NCI-H1092 treated with DMSO at 0.1 percent for 48 hours (cell line): Measurements from ENCODE around the gene RAB3IL1.

Source experiments
- DNase-seq: peaks from one replicate; lab custom pipeline; 2025; lab: John Stamatoyannopoulos, UW

The RAB3IL1 gene

DNA sequence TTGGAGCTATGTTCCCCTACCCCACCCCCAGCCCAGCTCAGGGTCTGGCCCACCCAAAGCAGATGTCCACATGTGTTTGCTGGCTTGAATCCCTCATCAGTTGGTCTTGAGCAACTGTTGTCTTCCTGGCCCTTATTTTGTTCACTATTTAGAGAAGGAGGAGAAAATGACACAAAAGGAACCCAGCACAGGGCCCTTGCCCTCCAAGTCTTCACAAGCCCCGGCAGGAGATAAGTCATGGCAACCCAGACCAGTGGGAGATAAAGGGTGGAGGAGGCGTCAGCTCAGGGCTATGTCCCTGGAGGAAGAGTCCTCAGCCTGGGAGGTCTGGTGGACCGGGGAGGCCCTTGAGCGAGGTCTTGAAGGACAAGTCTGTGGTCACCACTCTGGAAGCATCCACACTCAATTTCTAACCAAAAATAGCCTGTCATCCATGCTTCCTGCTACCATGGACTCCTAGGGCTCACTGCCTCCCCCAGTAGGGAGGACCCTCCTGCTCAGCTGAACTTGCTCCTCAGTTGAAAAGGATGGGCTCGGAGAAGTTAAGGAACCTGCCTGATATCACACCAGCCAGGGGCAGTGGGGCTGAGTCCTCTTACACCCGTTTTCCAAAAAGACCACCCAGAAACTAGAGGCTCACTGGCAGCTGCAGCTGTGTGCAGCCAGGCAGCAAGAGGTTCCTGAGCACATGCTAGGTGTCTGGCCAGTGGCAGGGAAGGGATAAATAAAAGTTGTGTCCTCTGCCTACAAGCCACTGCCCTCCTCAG, 1.8 kb upstream of the RAB3IL1 start:
- no peak for DNase-seq

DNA sequence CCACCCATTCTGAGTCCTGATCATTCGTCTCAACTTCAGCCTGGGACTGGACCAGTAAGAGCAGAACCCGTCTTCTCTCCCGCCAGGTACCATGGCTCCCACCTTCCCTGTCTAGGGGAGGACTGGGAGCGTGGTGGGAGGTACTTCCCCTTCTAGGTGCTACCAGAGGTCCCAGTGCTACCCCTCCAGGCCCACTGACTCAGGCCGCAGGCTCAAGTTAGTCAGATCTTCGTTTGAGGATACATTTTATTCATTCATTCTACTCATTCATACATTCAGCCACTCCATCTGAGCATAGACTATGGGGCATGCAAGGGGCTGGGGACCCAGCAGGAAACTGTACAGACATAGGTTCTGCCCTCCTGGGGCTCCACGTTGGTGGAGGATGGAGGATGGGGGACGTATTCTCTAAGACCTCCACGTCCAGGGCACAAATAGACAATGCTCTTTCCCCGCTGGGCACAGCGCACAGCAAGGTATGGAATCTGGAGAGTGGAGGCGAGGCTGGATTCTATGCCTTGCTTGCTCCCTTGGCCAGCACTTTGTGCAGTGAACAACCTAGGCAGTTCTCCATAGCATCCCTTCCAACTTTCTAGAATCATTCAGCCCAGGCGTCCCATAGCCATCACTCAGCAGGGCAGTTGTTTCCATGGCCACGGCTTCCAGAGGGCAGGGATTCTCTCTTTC, 1.0 kb upstream of the RAB3IL1 start:
- DNase-seq, result no peak

DNA sequence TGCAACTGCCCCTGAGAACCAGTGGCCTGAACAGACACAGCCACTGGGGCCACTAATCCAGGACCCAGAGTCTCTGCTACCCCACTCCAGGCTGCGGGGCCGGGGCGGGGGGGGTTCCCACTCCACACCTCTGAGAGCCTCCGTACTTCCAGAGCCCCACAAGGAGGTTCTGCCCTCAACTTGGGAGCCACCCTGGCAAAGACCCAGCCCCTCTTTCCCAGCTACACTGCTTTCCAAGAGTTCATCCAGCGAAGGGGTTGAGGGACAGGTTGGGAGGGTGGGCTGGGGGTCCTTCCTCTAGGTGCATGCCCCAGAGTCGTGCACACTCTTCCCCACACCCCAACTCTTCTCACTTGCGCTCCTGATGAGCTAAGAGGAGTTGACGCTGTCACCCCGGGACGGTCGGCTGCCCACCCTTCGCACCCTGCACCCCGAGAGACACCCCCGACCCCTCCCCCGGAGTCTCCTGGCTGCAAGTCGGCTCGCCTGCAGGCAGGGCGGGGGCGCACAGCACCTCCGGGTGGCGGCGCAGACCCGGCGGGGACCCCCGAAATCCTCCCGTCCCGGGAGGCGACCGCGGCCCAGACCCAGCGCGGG, 531 bp downstream of the RAB3IL1 start:
- DNase-seq, result no peak

DNA sequence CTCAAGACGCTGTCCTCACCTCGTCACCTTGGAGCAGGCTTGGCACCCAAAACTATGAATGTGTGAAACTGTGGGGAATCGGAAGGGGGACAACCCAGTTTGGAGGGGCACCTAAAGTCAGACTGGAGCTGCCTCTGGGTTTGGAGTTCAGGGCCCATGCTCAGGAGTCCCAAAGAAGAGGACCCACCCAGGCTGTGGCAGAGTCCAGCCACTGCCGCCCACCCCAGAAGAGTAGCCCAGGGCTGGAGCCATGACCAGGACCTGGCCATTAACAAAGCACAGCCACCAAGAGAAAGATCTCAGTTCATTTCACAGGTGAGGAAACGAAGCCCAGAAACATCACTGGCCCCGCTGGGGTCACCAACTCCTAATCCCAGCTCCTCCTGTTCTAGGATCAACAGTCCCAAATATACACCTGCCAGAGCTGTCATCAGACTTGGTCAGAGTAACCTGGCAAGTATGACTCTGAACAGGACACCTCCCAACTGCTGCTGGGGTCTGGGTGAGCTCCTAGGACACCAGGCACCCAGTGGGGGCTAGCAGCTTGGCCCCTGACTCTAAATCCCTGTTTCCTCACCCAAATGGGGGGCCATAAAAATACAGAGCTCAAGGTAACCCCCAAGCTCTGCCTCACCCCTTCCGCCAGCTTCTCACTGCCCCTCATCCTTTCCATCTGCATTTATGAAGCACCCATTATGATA, 2.7 kb downstream of the RAB3IL1 start:
- DNase-seq, result no peak

DNA sequence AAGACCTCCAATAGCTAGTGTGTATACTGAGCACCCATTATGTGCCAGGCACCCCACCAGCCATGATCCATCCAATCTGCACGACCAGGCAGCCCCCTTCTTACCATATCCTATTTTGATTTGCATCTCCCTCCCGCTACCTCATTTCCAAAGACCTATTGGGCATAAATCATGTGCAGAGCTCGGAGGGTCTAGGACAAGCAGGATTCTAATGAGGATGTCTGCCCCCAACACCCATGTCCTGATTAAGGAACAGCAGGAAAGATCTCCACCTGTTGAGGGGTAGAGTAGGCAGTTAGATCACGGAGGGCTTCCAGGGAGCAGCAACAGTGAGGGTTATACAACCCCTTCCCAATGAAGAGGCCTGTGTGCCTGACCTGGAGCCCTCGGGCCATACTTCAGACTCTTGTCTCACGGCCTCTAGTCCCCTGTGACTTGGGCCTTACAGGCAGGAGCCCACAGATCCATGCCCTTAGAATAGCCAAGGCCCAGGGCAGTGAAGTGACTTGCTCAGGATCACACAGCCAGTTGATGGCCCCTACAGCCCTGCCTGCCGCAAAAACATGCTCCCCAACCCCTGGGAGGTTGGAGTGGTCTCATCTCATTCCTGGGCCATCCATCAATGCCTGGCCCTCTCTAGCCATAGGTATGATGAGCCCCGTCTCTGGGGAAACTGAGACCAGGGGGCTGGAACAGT, 3.5 kb downstream of the RAB3IL1 start:
- no peak for DNase-seq

DNA sequence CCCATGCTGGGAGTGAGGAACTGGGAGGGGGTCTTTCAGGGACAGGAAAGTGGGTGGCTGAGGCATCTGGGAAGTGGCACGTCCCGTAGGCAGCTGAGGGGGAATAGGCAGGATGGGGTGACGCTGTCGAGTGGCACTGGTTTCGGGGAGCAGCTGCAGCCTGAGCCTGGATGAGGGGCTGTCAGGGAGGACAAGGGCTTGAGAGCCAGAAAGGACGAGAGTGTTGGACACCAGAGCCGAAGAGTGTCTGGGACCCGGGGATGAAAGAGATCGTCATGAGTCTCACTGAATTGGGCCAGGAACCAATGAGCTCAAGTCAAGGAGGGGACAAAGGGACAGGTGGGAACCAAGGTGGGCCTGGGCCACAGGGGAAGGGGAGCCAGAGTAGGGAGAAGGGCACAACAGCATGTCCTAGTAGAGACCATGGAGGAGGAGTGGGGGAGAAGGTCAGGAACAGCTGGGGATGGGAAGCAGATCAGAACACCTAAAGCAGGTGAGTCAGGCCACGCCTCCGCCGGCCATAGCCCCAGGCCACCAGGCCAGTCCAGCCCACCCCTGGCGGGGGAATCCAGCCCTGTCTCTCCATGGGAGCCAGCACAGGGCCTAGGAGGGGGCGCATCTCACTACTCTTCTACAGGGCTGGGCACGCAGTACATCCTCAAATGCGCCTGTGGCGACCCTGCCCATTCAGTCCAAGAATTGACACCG, 4.2 kb downstream of the RAB3IL1 start:
- no peak for DNase-seq

DNA sequence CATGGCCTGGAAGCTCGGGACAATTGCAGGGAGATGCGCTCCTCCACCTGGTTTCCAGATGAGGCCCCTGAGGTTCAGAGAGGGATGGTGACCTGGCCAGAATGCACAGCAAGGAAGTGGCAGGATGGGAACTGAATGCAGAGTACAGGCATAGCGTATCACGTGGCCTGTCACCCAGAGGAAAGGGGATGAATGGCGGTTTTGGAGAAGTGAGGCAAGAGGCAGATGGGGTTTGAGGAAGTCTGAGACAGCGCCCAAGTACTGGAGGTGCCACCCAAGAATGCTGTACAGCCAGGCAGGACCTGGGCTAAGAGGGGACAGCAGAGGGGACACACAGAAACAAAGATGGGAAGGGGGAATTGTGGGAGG, 4.9 kb downstream of the RAB3IL1 start:
- DNase-seq, result no peak

DNA sequence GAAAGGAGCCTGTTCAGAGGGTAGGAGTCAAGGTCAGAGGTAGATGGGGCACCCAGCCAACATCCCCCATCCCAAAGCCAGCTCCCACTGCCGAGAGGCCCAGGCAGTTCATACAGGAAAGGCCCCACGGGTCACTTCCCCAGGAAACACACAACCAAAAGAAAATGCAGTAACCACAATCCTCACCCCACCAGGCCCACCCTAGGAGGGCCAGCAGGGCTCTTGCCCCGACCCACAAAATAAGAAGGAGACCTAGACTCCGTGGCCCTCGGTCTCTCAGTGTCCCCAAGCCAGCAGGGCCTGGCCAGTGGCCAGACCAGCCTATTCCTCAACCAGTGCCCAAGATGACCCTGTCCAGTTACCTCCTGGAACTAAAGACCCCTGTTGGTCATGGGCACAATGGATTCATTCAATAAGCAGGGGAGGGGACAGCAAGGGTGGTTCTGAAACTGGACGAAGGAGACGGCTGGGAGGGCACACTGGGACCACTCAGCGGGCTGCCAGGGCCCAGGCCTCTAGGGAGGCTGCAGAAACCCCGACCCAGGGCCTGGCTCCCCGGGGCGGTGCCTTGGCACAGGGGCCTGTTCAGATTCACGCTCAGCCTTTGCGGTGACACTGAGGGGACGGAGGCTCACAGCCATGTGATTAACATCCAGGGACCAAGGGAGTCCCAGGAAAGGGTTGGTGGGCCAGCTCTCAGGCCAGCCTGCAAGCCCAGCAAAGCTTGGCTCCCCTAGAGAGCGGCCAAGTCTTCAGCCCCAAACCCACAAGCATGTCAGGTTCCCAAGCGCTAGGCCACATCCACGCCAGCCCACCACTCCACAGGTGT, 5.5 kb downstream of the RAB3IL1 start:
- DNase-seq, result no peak

DNA sequence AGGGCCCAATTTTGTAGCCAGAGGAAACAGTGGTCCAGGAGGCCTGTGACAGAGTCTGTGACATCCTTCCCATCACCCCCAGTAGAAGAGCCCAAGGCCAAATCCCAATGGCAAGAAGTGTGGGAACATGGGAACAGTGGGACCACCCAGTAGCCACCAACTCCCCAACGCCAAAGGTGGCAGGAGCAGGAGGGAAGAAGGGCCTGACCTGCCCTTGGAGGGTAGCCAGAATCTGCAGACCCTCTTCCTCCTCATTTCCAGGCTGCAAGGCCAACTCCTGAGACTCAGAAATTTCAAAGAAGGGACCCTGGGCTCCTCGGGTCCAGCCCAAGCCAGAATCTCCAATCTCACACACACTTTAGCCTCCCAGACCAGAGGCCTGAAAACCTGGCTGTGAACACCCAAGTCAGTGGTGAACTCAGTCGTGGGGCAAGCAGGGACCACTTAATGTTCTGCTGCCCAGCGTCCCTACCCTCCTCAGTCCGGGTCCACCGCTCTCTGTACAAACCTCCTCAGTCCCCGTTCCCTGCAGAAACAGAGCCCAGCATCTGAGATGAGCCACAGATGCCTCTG, 6.2 kb downstream of the RAB3IL1 start:
- DNase-seq, result no peak

DNA sequence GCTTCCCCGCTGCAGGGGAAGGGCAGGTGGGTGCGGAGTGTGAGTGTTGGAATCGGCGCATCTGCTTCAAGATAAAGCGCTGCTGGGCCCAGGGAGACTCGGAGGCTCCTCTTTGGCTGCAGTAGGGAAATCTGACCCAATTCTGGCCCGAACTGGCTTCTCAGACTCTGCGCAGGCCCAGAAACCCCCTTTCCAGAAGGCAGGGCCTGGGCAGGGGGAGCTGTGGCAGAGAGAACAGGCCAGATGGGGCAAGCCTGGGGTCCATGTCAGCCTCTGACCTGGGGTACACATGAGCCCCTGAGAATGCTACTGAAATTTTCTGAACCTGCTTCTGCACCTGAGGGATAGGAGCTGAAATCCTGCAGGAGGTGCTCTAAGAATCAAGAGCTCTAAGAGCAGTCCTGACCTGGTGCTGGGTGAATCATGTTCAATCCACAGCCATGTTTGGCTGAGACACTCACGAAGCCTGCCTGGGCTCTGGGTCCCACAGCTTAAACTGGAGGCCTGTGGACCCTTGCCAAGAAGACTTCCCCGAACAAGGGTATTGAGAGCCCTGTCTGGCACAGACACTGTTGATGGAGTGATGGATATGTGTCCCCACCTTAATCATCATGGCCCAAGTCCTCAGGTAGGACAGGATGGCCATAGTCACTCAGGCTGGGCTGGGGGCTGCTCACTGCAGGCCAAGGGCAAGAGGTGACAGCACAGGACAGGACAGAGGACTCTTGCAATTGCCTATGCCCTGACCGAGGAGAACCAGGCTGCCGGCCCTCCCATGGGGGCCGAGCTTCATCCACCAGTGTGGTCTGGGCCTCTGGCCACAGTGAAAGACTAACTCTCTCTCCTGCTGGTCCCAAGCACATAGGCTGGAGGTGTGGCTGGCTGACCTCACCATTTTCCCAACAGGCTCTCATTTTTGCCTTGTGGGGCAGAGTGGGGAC, 6.9 kb downstream of the RAB3IL1 start:
- no peak for DNase-seq

DNA sequence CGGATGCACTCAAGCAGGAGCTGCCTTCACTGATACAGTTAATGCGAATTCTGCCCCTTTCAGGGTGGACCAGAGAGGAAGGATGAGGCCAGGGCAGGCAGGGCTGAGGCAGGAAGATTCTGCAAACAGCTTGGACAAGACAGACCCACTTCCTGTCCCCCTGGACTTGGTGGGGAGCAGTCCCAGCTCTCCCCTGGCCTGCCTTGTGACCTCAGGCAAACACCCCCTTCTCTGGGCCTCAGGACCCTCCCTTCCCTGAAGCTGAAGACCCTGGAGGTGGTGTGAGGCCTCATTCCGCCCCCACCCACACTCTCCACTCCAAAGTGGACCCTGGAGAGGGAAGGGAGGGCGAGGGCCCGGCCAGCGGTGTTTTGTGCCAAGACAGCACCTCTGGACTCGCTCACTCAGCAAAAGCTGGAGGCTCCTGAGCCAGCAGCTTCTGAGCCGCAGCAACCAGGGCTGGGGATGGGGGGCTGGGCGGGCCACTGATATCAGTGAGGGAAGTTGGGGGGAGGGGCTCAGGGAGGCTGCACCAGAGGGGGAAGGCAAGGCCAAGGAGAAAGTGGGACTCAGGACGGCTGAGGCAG, 8.5 kb downstream of the RAB3IL1 start:
- DNase-seq, result no peak

DNA sequence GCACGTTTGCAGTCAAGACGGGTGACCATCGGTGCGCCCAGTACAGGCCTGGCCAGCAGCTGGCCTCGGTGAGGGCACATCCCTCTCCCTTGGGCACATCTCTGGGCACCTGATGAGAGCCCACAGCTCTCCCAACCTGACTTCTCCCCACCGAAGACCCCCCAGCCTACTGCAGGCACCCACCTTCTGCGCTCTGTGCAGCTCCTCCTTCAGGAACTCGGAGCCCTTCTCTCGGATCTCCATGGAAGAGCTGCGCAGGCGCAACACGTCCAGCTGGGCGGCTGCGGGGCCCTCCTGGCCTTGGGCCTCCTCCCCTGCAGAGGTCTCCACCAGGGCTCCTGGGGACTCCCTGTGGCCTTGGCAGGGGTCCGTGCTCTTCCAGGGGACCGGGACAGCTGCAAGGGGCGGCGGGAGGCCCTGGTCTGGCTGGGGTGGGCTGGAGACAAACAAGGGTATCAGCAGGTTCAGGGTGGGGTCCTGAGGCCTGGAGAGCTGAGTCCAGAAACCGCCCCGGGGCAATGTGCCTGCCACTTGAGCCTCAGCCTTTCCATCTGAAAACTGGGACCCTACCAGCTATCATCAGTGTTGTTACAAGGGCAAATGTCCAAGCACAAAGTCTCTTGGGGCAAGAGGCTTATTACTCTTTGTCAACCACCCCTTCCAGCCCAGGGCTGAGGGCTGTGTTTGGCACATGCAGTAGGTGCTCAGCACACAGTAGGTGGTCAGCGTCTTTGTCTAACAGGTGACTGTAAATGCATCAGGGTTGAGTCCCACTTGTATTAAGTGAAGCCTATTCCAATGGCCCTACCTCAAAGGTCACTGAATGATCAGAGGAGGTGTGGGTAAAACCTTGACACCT, 9.3 kb downstream of the RAB3IL1 start:
- no peak for DNase-seq

DNA sequence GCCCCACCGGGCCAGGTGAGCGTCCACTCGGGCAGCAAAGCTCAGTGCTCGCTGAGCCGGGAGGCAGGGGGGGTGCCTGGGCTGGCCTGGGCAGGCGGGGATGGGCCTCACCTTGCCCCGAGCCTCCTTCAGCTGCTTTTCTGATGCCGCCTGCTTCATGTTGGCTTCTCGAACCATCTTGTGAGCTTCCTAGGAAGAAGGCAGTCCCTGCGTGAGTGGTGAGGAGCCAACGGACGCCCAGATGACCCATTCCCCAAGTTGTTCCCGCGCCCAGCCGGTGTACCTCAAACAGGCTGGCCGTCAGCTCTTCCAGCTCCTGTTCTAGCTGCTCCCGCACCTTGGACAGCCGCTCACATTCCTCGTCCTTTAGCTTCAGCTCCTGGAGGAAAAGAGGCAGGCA, 10.1 kb downstream of the RAB3IL1 start:
- DNase-seq, result no peak

DNA sequence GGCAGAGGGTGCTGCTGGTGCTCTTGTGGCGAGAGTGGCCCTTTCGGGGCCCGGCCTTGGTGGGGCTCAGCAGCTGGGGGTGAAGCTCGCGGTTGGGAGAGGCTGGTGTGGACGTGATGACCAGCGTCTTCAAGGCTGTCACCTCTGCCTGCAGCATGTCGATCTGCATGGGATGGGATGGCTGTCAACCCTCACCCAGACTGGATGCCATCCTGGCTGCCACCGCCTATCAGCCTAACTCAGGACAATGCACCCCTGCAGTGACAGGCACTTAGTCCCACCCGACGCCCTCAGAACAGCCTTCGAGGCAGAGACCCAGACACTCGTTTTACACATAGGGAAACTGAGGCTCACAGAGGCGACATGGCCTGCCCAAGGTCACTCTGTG, 10.8 kb downstream of the RAB3IL1 start:
- DNase-seq, result no peak

DNA sequence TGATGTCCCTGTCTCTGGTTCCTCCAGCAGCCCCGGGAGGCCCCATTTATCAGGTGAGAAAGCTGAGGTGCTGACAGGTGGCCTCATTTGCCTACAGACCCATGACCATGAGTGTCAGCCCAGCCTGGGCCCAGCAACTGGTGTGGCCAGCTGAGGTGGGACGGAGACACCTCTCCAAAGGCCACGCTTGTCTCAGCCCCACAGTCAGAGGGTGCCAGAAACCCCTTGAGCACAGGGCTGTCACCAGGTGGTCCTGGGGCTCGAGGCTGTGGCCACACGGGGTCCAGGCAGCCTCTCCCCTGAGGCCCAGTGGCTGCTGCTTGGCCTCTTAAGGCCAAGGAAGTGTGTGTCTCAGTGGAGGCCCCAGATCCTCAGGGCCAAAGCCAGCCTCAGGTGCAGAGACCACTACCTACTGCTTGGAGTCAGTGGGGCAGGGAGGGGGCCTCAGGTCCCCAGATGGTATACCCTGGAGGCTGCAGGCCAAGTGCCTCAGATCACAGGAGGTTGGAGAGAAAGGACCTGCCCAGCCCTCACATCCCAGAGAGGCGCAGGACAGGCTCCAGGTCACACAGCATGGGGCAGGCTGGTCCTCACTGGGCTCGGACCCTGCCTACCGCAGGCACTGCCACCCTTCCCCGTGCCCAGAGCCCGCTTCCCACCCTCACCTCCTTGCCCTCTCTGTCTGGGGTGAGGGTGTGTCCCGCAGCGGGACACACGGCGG, 11.4 kb downstream of the RAB3IL1 start:
- DNase-seq, result no peak

DNA sequence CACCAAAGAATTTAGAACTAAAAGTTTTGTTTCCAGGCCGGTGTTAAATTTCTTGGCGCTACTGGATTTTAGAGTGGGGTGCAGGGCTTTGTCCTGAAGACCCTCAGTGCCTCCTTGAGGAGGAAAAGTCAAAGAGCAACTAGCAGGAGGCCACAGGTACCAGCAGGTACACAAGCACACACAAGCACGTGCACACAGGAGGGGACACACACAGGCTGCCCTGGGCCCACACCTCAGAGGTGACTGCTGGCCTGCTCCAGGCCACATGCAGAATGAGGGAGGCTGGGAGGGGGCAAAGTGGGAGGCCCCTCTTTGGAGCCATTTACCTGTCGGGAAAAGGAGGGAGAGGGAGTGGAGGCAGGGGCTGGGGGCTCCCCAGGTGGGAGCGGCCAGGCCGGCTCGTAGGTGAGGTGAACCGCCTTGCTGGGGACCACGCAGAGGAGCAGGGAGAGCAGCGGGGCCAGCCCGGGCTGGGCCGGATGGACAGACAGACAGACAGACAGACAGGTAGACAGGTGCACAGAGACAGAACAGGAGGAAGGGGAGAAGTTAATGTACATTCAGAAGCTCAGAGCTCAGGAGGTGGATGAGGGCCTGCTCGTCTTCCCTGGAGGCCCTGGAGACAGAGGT, 12.2 kb downstream of the RAB3IL1 start:
- DNase-seq, result no peak
